ENCODE data around the gene RRP9.

Gene RRP9

GRCh38 chr3:51955175-51955892, 13.6 kb upstream of the RRP9 start, which contains the start of gene GPR62:
Gene GPR62, plus strand, starts transcription at chr3:51955381. Its CDS starts 272 bp downstream, at chr3:51955653.
- DNase-seq, result no peak

DNA sequence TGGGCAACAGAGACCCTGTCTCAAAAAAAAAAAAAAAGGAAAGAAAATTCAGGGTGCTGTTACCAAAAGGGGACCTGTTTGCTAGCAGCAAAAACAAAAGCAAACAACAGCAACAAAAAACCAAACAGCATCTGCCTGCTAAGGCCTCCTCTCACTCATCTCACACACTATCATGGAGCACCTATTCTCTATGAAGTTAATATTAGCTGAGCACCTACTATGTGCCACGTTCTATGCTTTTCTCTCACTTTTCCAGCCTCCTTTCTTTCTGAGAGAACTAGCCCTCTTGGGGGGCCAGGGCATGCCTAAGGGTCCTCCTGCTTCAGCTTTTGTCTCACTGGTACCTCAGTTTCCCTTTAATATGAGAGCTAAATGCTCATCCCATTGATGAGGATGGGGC, 13.0 kb upstream of the RRP9 start:
- DNase-seq, result no peak

DNA sequence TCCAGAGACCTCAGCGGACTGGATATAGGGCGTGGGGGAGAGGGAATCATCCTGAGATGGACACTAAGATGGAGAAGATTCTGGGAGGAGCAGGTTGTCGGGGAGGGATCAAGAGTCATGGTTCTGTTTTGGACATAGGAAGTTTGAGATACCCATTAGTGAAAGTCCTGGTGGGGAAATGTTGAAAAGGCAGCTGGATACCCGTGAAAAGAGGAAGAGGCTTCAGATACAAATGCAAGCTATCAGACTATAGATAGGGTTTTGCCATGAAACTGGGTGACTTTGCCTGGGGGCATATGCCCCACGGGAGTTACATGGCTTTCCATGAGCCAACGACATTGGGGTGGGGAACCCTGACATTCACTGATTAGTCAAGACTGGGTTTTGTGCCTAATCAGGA, 12.4 kb upstream of the RRP9 start:
- DNase-seq, result no peak

DNA sequence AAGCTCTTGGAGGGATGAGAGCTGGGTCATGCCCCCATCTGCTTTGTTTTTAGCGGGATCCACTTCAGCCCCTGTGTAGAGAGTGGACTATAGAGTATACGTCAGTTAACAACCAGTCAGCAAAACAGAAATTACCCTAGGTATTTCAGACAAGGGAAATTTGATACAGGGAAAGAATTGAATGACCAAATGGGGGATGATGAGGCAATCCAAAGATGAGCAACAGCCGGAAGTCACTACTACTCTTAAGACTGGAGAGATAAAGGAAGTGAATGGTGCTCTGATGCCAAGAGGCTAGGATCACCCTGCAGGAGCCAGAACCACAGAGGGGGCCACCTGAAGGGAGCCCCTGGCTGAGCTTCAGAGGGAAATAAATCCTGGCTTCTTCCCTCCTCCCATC, 11.7 kb upstream of the RRP9 start:
- no peak for DNase-seq

DNA sequence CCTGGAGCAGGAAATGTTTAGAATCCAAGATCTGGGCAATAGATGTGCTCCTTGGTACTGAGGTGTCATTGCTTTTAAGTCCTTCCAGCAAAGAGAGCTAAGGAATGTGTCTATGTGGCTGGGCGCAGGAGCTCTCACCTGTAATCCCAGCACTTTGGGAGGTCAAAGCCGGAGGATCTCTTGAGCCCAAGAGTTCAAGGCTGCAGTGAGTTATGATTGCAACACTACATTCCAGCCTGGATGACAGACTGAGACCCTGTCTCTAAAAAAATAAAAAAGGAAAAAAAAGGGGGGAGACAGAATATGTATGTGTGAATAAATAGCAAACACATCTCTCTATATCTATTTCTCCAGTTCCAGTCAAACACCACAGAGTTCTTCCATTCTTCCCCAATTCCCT, 9.2 kb upstream of the RRP9 start:
- no peak for DNase-seq

DNA sequence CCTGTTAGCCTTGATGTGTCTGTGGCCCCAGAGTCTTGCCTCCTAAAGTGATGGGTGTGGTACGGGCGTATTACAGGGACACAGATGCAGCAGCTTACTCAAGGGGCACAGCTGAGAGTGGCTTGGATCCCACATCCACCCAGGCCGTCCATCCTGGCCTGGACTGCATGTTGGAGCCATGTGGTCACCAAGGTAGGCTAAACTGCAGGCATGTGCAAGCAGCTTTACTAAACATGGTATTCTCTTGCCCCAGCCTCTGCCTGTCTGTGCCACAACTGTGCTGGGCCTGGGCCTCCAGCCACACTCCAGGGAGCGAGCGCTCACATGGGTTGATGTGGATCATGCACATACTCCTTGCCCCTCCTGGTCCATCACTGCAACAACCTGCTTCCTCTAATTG, 7.4 kb upstream of the RRP9 start:
- DNase-seq, result no peak

- no peak for DNase-seq
Observed at GRCh38 chr3:51948016-51948580, 6.4 kb upstream of the RRP9 start.

GRCh38 chr3:51947215-51947900, 5.7 kb upstream of the RRP9 start:
- DNase-seq, result no peak

- DNase-seq, result no peak
Observed at GRCh38 chr3:51946796-51947195, 5.1 kb upstream of the RRP9 start.

DNA sequence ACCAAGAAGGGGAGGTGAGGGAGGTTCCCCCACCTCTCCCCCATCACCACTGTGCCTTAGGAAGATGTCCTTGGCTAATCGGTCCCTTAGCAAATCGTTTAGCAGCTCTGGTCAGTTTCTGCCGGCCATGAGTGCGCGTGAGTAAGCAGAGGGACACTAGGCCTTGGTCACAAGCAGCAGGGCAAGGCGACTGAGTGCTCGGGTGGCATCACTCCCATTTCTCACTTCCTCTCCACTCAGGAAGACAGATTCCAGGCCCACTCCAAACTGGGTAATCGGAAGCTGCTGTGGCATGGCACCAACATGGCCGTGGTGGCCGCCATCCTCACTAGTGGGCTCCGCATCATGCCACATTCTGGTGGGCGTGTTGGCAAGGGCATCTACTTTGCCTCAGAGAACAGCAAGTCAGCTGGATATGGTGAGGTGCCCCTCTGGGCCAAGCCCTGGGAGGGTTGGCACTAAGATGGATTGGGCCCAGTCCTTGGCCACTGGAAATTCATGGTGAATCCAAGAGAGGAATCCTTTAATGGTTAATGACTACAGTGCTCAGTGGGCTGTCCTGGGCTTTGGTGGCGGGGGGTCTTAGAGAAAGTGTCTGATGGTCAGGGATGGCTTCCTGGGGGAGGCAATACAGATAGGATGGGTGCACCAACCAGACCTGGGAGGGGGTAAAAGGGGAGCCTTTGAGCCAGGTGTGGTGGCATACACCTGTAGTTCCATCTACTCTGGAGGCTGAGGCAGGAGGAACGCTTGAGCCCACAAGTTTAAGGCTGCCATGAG, 4.4 kb upstream of the RRP9 start:
- no peak for DNase-seq

DNA sequence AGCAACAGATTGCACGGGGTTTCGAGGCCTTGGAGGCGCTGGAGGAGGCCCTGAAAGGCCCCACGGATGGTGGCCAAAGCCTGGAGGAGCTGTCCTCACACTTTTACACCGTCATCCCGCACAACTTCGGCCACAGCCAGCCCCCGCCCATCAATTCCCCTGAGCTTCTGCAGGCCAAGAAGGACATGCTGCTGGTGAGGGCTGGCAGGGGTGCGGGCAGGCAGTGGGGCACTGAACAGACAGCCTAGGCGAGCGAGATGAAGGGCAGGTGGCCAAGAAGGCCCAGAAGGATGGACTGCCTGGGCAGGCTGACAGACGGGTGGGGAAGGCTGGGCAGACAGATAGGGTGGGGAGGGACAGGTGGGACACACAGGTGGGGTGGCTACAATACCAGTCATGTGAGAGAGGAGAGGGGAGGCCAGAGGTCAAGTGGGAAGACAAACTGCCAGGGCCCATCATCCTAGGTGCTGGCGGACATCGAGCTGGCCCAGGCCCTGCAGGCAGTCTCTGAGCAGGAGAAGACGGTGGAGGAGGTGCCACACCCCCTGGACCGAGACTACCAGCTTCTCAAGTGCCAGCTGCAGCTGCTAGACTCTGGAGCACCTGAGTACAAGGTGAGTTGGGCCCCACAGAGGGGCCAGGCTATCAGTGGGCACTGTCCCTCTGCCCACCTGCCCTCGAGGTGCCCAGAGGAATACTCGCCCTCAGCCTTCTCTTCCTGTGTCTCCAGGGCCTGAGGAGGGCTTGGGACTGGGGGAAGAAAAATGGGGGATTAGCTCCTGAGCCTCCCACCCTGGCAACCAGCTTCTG, 3.5 kb upstream of the RRP9 start:
- no peak for DNase-seq

DNA sequence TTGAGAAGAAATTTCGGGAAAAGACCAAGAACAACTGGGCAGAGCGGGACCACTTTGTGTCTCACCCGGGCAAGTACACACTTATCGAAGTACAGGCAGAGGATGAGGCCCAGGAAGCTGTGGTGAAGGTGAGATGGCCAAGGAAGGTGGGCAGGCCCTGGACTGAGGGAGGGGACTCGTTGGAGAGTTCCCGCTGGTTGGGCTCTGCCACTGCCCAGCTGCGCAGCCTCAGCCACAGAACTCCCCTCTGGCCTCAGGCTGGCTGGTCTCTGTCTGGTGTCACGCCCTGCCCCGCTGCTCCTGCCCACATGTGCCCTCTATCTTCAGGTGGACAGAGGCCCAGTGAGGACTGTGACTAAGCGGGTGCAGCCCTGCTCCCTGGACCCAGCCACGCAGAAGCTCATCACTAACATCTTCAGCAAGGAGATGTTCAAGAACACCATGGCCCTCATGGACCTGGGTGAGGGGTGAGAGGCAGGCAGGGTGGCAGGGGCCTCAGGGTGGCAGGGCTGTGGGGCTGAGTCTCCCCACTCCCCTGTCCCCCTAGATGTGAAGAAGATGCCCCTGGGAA, 2.8 kb upstream of the RRP9 start:
- no peak for DNase-seq

DNA sequence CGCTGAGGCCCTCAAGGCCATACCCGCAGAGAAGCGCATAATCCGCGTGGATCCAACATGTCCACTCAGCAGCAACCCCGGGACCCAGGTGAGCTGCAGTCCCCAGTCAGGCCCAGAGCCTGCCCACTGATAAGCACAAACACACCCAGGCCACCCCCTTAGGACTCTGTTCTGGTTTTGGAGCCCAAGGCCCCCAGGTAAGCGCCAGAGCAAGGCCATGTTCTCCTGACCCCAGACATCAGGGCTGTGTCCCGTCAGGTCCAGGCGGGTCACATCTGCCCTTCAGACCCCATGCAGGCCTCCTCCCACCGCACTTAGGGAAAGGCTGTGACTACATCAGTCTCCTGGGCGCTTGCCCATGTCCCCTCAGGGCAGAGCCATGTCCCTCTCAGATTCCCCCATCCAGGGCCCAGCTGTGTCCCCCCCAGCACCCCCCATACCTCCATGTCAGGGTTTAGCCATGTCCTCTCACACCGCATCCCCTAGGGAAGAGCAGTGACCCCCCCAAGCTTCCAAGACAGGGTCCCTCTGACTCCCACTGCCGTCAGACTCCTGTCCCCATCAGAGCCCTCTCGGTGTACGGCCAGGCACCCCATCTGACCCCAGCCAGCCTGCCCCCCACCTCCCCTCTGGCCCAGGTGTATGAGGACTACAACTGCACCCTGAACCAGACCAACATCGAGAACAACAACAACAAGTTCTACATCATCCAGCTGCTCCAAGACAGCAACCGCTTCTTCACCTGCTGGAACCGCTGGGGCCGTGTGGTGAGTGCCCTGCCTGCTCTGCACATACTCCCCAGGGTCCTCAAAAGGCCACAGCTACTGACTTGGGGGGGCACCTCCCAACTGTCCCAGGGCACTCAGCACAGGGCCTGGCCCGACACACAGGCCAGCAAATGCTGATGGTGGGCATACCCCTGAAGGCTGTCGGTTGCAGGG, 2.0 kb upstream of the RRP9 start:
- no peak for DNase-seq

DNA sequence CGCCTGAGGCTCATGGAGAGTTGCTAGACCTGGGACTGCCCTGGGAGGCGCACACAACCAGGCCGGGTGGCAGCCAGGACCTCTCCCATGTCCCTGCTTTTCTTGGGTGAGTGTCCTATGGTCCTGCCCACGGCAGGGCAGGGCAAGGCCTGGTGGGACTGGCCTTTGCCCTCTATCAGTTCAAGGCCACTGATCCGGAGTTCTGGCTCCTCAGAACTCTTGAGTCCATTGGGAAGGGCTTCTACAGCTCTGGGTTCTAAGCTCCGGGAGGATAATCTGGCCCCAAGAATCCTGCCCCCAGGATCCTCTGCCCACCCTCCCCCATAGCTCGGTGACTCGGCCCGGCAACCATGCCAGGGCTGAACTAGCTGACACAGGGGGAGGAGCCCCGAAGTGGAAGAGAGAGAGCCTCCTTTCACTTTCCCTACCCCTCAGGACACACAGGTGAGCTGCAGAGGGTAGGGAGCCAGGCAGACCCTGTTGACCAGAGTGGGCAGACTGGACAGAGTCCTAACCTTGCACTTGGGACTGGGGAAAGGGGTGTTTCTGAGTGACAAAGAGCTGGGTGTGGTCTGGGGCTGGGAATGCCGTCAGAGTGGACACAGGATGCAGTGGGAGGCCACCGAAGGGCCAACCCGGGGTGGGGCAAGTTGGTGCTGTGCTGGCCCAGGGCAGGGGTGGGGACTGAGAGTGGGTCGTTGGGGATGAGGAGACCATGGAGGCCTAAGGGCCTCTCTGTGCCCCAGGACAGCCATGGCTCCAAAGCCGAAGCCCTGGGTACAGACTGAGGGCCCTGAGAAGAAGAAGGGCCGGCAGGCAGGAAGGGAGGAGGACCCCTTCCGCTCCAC, 1.1 kb upstream of the RRP9 start:
- peak; percentile 65 for DNase-seq

- no peak for DNase-seq
Observed at GRCh38 chr3:51941463-51941797, 274 bp downstream of the RRP9 start.

- no peak for DNase-seq
Observed at GRCh38 chr3:51940648-51941462, 849 bp downstream of the RRP9 start.

GRCh38 chr3:51938780-51939425, 2.8 kb downstream of the RRP9 start:
- DNase-seq, result no peak

- no peak for DNase-seq
Observed at GRCh38 chr3:51937611-51938450, 3.9 kb downstream of the RRP9 start.
